HG03196 (cell line): ENCODE data around the gene ADAM10.

Source experiments
- ATAC-seq: cut with Tn5 transposase; IDR thresholded peaks from one replicate; pipeline ENCODE4 v1.9.1; 2021; ENCODE audit not compliant: unreplicated experiment

ADAM10 gene

DNA sequence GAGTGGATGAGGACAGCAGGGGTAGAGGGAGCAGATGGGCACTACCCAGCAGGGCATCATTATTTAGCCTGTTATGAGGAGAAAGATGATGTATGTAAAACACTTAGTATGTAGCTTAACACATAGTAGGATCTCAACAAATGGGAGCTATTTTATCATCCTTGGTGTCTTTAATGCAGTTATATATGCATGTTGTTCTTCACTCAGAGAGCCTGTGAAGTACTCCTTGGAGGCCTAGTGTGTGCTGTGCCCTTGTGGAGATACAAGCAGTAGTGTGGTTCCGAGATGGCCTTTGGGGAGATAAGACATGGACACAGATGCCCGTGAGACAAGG, 193.5 kb downstream of the ADAM10 start:
- no peak for ATAC-seq

DNA sequence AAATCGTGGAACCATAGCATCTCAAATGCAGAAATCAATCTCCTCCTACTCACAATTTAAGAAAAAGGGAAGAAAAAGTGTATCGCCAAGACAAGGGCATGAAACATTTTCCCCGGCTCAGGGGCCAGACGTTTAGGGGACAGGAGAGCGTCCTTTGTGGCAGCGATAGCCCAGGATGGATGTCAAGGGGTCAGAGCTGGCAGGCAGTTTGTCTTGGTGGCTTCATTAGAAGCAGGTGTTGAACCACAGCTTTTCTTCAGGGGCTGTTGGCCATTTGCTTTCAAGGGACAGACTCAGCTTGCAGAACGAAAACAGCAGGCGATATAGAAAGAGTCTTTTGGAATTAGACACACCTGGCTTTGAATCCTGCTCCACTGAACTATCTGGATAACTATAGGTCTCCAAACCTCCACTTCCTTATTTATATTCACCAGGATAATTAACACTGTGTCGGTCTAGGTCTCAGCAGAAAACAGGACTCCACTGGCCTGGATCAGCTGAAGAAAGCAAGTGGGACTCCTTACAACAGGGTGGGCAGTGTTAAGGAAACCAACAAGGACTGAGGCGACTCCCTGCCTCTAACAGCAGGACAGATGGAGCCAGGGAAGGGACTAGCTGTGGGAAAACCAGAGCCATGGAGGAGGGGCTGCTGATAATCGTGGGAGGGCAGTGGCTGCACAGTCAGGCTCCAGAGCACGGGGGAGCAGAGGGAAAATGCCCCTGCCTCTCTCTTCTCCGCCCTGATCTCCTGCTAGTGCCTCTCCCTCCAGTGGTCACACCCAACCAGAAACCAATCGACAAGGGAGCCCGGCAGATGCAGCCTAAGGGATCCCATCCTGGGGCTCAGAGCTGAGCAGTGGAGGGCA, 194.1 kb downstream of the ADAM10 start:
- ATAC-seq: no peak

DNA sequence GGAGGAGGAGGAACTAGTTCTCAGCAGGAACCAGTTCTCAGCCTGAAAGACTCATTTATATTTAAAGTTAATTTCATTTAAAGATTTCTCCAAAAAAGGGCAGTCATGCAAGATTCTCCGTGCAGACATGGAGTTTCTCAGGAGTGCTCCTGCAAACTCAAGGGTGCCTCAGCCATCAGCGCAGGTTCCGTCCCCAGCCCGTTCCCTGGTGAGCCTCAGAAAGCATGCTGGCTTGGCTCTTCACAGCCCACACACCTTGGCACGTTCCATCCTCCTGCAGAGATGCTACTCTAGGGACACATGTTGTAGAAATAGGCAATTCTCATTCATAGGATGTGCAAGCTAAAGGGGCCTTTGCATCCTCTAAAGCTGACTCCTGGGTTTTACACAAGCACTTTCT, 194.7 kb downstream of the ADAM10 start:
- no peak for ATAC-seq

GRCh38 chr15:58553365-58553918, 196.1 kb downstream of the ADAM10 start:
- ATAC-seq: no peak

GRCh38 chr15:58552505-58553364, 196.8 kb downstream of the ADAM10 start:
- ATAC-seq: no peak

- no peak for ATAC-seq
Measured at GRCh38 chr15:58551764-58552504, 197.6 kb downstream of the ADAM10 start.

GRCh38 chr15:58551084-58551763, 198.3 kb downstream of the ADAM10 start:
- ATAC-seq: no peak

DNA sequence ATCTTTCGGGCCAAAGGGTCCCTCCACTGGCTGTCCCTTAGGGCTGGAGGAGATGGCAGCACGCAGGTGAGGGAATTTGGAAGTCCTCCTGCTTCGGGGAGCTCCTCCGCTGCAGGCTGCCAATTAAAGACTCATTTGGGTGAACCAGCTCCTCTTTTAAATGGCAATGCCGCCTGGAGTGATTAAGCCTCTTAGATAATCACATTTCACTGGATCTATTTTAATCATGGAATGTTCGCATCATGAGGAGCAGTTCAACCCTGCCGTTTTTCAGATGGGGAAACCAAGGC, 199.8 kb downstream of the ADAM10 start:
- ATAC-seq: no peak

DNA sequence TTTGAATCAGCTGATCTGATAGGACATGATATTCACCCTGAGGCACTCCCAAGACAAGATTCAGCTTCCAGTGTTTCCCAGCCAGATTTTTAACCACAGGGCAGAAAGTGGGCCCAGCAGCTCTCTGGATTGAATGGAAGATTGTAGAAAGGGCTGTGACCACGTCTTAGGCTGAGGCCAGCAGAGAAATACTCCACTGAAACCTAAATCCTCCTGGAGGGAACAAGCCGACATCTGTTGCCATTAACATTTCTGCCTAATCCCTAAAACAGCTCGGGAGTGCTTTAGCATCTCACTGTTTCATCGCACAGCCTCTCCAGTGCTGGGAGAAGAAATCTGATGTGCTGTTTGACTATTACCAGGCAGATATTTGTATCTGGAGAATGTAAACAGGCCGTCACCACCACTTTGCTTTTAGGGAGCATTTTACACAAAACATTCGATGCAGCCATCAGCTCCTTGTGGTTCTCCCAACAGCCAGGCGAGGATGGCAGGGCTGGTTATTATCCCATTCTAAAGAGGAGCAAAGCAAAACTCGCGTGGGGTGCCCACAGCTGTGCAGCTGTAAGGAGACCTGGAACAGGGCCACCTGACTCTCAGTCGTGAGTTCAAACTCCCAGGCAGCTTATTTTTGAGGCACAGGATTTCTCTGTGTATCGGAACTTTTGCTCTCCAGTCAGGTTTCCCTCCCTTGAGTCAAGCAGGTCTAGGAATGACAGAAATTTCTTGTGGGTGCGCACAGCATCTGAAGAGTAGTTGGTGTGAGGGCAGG, 200.3 kb downstream of the ADAM10 start:
- ATAC-seq: no peak

DNA sequence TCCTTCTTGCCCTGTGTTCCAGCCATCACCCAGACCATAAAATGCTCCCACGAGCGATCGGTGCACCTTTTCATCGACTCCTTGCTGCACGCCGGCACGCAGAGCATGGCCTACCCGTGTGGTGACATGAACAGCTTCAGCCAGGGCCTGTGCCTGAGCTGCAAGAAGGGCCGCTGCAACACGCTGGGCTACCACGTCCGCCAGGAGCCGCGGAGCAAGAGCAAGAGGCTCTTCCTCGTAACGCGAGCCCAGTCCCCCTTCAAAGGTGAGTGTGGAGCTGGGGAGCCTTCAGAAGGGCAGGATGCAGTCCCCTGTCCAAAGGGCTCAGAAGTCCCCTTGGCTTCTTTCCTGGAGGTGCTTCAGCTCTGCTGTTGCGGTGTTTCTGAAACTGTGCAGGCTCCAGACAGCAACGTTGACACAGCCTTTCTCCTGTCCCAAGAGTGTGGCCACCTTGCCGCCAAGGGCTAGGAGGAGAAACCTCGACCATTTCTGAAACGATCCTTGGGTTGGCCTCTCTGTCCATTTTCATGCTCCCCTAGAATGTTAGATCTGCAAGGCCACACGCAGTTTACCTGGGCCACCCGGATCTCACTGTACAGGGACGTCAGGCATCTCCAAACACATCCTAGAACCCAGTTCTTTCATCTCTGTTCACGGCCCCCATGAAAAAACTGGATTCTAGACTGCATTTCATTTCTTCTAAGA, 201.0 kb downstream of the ADAM10 start:
- ATAC-seq: no peak

DNA sequence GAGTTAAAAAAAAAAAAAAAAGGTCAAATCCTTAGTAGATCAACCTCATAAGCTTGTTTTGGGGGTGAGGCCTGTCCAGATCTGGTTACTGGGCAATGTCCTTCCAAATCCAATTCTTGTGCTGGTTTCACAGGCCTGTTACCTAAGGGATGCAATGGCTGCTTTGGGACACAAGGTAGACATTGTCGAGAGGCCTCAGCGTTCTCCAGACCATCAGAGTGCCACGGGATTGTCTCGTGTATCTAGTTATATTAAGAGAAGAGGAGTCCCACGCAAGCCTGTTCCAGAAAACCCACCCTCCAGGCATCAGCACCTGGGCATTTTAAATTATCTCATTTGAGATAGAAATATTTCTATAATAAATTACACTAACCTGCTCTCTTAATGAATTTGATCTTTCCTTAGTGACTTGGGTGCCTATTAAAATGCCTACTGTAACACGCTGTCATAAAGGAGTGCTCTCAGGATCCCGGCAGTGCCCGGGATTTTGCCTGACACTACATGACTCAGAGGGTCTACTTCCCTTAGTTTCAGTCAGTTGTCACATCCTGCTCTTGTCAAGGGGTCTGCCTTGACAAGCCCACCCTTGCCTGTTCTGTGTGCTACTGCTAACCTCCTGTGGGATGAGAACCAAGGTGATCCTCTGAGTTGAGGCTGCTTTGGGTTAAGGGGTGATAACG, 201.7 kb downstream of the ADAM10 start:
- no peak for ATAC-seq

- ATAC-seq: no peak
Measured at GRCh38 chr15:58546635-58547627, 202.6 kb downstream of the ADAM10 start.

DNA sequence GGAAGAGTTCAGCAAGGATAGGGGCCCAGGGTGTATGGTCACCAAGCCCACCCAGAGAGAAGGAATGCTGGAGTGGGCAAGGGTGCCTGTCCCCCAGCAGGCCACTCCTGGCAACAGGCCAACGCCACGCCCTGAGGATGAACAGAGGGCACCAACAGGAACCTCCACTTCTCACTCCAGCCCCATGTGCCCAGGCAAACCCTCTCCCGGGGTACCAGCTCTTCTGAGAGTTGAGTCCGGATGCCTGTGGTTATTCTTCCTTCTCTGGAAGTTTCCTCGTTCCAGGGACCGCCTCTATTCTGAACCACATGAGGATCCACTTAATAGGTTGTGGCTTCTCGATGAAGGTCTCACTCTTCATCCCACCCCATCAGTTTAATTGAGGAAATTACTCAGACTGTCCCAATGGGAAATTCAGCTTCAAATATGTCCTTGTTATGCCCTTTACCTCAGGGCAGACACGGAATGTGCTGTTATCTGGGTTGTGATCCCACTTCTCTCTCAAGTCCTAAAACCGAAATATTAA, 203.4 kb downstream of the ADAM10 start:
- no peak for ATAC-seq

- ATAC-seq: no peak
Measured at GRCh38 chr15:58545307-58546065, 204.0 kb downstream of the ADAM10 start.

DNA sequence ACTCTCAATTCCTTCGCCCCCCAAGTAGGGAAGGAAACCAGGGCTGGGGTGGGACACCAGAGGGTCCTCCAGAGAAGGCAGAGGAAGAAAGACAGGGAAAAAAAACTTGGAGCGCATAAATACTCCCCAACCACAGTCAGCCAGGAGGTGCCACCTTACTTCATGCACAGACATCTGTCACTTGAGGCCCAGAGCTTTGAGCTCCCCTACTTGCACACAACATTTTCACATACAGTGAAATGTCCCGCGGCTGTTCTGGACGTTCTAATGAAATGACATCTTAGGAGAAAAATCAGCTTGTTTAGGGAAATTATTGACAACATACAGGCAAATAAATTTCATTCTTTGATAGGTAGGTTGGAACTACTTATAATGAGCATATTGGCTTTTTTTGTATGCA, 204.8 kb downstream of the ADAM10 start:
- no peak for ATAC-seq

DNA sequence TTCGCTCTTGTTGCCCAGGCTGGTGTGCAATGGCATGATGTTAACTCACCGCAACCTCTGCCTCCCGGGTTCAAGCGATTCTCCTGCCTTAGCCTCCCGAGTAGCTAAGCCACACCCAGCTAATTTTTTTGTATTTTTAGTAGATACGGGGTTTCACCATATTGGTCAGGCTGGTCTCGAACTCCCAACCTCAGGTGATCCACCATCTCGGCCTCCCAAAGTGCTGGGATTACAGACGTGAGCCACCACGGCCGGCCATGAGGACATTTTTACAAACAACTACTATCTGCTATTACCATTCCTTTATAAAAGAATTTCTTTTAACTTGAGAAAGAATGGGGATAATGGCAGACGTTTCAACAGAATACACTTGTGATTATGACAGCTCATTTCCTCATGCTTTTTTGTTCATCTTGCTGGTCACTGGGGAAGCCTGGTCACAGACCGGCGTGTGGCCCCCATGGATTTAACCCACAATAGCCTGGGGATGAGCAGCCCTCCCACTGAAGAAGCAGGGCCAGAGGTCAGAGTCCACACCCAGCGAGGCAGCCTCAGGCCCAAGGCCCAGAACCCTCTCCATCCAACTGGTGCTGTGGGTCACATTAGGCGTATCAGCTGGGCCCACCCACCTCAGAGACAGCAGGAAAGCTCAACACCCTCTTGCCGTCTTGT, 205.7 kb downstream of the ADAM10 start:
- ATAC-seq: no peak
